ENCODE measurements around the gene UBXN2A. TPM values are rescaled to one million over a fixed set of nuclear protein-coding genes. Genes with fewer than 3 reads are reported as not detected.

Gene UBXN2A
- total and polyA plus RNA-seq, 10 of the 15 experiments (the other 5 are each of a cell fraction or from before 2014, with no cell fraction given): 3.7 to 23.5 (median 14.6) TPM

GRCh38 chr2:24026233-24026632 lies 86.0 kb downstream of the UBXN2A start:
- H3K79me2 ChIP-seq (ENCODE audit: control insufficient read depth, insufficient read depth, low read length): no peaks in the 10 kb centered on the region
- H4K20me1 ChIP-seq (ENCODE audit: control insufficient read depth, insufficient read depth): no peaks in the 10 kb centered on the region
- peaks cover 0 to 11% of the 10 kb centered on the region in 2 experiments; a peak in 3 of 4 replicates for H3K36me3 ChIP-seq (ENCODE audit: control insufficient read depth in 2 of 2, insufficient read depth in 2 of 2, low read length in 1 of 2)
- no peaks in the 10 kb centered on the region for H3K27me3 ChIP-seq (replicated peaks in 1 of 2; ENCODE audit: control insufficient read depth in 2 of 2, insufficient read depth in 2 of 2, low read length in 1 of 2)
- BruUV-seq (replicated peaks): no TSS peak
- H3K4me3 ChIP-seq: no peak overlapping the region
- no peak overlapping the region for H3K27ac ChIP-seq (ENCODE audit: control insufficient read depth, insufficient read depth)
- ATAC-seq: no peak
- no peaks in the 10 kb centered on the region for H3K4me1 ChIP-seq (ENCODE audit: control insufficient read depth, insufficient read depth, low read length)
- TF ChIP-seq RUNX3 (IDR thresholded peaks at IDR 0.05; ENCODE audit: low read length) (no peak), ZSCAN29 (IDR thresholded peaks at IDR 0.05) (no peak), JUNB (IDR thresholded peaks at IDR 0.05) (no peak), TCF12 (IDR thresholded peaks at IDR 0.05; ENCODE audit: low read depth, low read length) (no peak), STAT1 (conservative IDR thresholded peaks at IDR 0.05) (no peak), CEBPZ (IDR thresholded peaks at IDR 0.05; ENCODE audit: low read depth, low read length) (no peak), SMC3 (IDR thresholded peaks at IDR 0.05; ENCODE audit: borderline replicate concordance, low read length) (no peak), EED (IDR thresholded peaks at IDR 0.05; ENCODE audit: low read depth) (no peak), USF1 (IDR thresholded peaks at IDR 0.05; ENCODE audit: borderline replicate concordance, extremely low read length, insufficient read depth, low read depth, low read length) (no peak), CBFB (IDR thresholded peaks at IDR 0.05; ENCODE audit: low read depth) (no peak), ZNF622 (IDR thresholded peaks at IDR 0.05) (no peak), TCF7 (IDR thresholded peaks at IDR 0.05; ENCODE audit: borderline replicate concordance) (no peak), RAD21 (IDR thresholded peaks at IDR 0.05; ENCODE audit: insufficient read depth, low read depth, low read length) (no peak), ATF3 (IDR thresholded peaks at IDR 0.05; ENCODE audit: borderline replicate concordance, extremely low read depth, low read depth, low read length) (no peak), BRCA1 (IDR thresholded peaks at IDR 0.05; ENCODE audit: low read depth, low read length) (no peak), CHD1 (IDR thresholded peaks at IDR 0.05; ENCODE audit: low read depth, low read length) (no peak), ZNF217 (IDR thresholded peaks at IDR 0.05) (no peak), HDAC2 (IDR thresholded peaks at IDR 0.05) (no peak)
- TF ChIP-seq, protein P1, sequence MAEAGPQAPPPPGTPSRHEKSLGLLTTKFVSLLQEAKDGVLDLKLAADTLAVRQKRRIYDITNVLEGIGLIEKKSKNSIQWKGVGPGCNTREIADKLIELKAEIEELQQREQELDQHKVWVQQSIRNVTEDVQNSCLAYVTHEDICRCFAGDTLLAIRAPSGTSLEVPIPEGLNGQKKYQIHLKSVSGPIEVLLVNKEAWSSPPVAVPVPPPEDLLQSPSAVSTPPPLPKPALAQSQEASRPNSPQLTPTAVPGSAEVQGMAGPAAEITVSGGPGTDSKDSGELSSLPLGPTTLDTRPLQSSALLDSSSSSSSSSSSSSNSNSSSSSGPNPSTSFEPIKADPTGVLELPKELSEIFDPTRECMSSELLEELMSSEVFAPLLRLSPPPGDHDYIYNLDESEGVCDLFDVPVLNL (IDR thresholded peaks at IDR 0.05; ENCODE audit: low read depth, low read length): no peak
- ChIA-PET RAD21 (ENCODE audit: unreplicated experiment) (no interaction called here), SMC1A (ENCODE audit: uncharacterized antibody, unreplicated experiment) (no interaction called here), CTCF (interaction anchor here (1.0 to 1.4 kb wide), 3 partner anchors 8 to 202 kb away, joined by 3 read pairs; no protein-coding TSS in a partner anchor), POLR2A (no interaction called here)
- intact Hi-C loops (cut with micrococcal nuclease; ENCODE audit: unreplicated experiment): no loop called here
- no peaks in the 10 kb centered on the region for H3K9me3 ChIP-seq (replicated peaks; ENCODE audit: control insufficient read depth, insufficient read depth, low read length)
- FAIRE-seq: no peak
- DNase-seq (ENCODE audit: low read depth, low spot score): no peak
- 97% methylated on average over 2 of the region's 2 CpGs for WGBS (ENCODE audit: insufficient coverage, insufficient replicate concordance, low lambda C conversion rate, missing lambda C conversion rate)
- H3K9ac ChIP-seq (ENCODE audit: control insufficient read depth, insufficient read depth, low read length): no peak overlapping the region
- no peak overlapping the region for H2AFZ ChIP-seq (ENCODE audit: control insufficient read depth, low read depth, low read length)
- in situ Hi-C loops (cut with MboI): no loop called here
- H3K4me2 ChIP-seq (ENCODE audit: control insufficient read depth, insufficient read depth): no peak overlapping the region
